Retinal pigment epithelial cell (primary cell): ENCODE measurements around the gene AGO4.

Experiments
- DNase-seq: peaks from one replicate; pipeline ENCODE4 v3.0.0-alpha.2; 2010; ENCODE audit warnings: low read depth
- H3K4me3 ChIP-seq: 2 replicates; pipeline ENCODE4 v1.5.1; 2011; ENCODE audit warnings: mild to moderate bottlenecking, low read length, control low read depth, moderate library complexity
- CTCF ChIP-seq: conservative IDR thresholded peaks from 2 replicates; pipeline ENCODE4 v1.5.1; 2011; ENCODE audit warnings: low read depth, low read length, control low read depth, inconsistent platforms

AGO4 gene

GRCh38 chr1:35902671-35903070 is 94.9 kb downstream of the AGO4 start:
- H3K4me3 ChIP-seq = no peak overlapping the region
- TF ChIP-seq CTCF = no peak

More at GRCh38 chr1:35902671-35903070, 94.9 kb downstream of the AGO4 start:
- DNase-seq = no peak
